ENCODE data around the gene GMPPA.

The GMPPA gene

GRCh38 chr2:219538956-219539788 lies 40.5 kb downstream of the GMPPA start:
- H3K4me1 ChIP-seq, result peaks cover 5 to 24% (median 19%) of the 10 kb centered on the region in 4 donors
- intact Hi-C loops (cut with DNase I; ENCODE audit: low total_unique reads), result loop anchor here (5.0 to 10.0 kb wide), 2 partner anchors 37 to 244 kb away; no protein-coding TSS in a partner anchor
- DNase-seq, result no peak
- TF ChIP-seq, protein P1, sequence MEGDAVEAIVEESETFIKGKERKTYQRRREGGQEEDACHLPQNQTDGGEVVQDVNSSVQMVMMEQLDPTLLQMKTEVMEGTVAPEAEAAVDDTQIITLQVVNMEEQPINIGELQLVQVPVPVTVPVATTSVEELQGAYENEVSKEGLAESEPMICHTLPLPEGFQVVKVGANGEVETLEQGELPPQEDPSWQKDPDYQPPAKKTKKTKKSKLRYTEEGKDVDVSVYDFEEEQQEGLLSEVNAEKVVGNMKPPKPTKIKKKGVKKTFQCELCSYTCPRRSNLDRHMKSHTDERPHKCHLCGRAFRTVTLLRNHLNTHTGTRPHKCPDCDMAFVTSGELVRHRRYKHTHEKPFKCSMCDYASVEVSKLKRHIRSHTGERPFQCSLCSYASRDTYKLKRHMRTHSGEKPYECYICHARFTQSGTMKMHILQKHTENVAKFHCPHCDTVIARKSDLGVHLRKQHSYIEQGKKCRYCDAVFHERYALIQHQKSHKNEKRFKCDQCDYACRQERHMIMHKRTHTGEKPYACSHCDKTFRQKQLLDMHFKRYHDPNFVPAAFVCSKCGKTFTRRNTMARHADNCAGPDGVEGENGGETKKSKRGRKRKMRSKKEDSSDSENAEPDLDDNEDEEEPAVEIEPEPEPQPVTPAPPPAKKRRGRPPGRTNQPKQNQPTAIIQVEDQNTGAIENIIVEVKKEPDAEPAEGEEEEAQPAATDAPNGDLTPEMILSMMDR (IDR thresholded peaks at IDR 0.05), result no peak
- H3K9me3 ChIP-seq, result no peaks in the 10 kb centered on the region
- peaks cover 19 to 31% (median 21%) of the 10 kb centered on the region in 3 donors for H3K36me3 ChIP-seq
- H3K27me3 ChIP-seq, result no peaks in the 10 kb centered on the region
- no peak overlapping the region for H3K27ac ChIP-seq
- H3K4me3 ChIP-seq, result no peak overlapping the region

- no peak overlapping the region for H3K27ac ChIP-seq
- no peaks in the 10 kb centered on the region for H3K27me3 ChIP-seq
- intact Hi-C loops (cut with DNase I; ENCODE audit: low total_unique reads), result loop anchor here (5.0 to 10.0 kb wide), 3 partner anchors 38 to 245 kb away; no protein-coding TSS in a partner anchor
- no peak for DNase-seq
- H3K4me3 ChIP-seq, result no peak overlapping the region
- no peaks in the 10 kb centered on the region for H3K9me3 ChIP-seq
- TF ChIP-seq, protein P1 (IDR thresholded peaks at IDR 0.05), result no peak
- H3K36me3 ChIP-seq, result peaks cover 19 to 31% (median 21%) of the 10 kb centered on the region in 3 donors
- H3K4me1 ChIP-seq, result peaks cover 9 to 29% (median 24%) of the 10 kb centered on the region in 4 donors
These were observed 41.4 kb downstream of the GMPPA start for GRCh38 chr2:219539926-219540678.

DNA sequence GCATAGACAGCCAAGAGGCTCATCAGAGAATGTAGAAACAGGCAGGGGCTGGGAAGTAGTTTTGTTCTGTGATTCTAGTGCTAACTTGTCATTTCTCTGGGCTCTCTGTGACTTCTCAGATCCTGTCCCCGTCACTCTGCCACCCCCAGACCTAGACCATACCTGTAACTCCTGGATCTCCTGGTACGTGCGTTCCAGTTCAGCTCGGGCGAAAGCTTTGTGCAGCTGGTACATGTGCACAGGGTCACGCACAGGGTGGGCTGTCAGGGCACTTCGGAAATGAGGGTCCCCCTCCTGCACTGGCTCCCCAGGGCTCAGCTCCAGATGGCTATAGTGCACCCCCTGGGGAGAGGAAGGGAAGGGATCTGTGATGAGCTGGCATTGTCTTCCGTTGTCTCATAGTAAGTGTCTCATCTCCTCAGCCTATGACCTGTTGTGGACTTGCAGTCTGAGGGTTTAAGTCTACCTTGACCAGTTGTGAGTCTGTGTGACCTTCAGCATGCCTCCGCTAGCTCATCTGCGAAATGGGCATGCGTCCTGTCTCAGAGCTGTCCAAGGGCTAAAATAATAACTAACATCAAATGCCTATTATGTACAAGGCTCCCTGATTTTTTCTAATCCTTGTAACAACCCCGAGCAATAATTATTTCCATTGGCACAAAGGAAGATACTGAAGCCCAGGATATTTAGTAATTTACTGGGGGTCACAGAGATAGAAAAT lies 42.3 kb downstream of the GMPPA start:
- Histone ChIP-seq H3K9me3 (no peaks in the 10 kb centered on the region), H3K36me3 (peaks cover 19 to 31% (median 21%) of the 10 kb centered on the region in 3 donors), H3K27ac (no peak overlapping the region), H3K4me3 (no peak overlapping the region), H3K27me3 (no peaks in the 10 kb centered on the region), H3K4me1 (peaks cover 9 to 29% (median 24%) of the 10 kb centered on the region in 4 donors)
- no peak for DNase-seq
- intact Hi-C loops (cut with DNase I; ENCODE audit: low total_unique reads), result loop anchor here (5.0 kb wide), 1 partner anchor 101 kb away; no protein-coding TSS in a partner anchor
- TF ChIP-seq, protein P1 (IDR thresholded peaks at IDR 0.05), result no peak

DNA sequence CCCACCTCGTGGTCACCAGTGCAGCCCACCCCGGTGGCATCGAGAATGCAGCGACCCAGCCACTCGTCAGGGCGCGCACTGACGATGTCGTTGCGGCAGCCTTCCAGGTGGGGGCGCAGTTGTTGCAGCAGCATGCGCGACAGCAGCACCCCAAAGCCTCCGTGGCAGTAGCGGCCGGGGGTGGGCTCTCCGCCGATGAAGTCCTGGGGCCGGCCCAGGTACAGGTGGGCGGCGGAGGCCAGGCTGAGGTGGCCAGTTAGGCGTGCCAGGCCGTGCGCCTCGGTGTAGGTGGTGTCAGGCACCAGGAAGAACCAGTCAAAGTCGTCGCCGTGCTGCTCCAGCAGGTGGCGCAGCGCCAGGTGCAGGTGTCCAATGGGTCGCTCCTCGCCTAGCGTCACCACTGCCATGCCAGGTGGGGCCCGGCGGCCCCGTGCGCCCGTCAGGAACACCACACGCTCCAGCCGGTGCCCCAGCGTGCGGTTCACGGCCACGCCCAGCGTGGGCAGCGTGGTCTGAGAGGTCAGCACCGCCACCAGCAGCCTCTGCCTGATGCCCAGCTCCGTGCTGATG lies 43.0 kb downstream of the GMPPA start:
- intact Hi-C loops (cut with DNase I; ENCODE audit: low total_unique reads), result loop anchor here (5.0 kb wide), 1 partner anchor 101 kb away; no protein-coding TSS in a partner anchor
- peaks cover 19 to 31% (median 21%) of the 10 kb centered on the region in 3 donors for H3K36me3 ChIP-seq
- H3K9me3 ChIP-seq, result no peaks in the 10 kb centered on the region
- H3K27ac ChIP-seq, result peak overlapping the region in 1 of 2 donors; percentile 86
- TF ChIP-seq, protein P1 (IDR thresholded peaks at IDR 0.05), result peak; percentile 87 to 88
- no peaks in the 10 kb centered on the region for H3K27me3 ChIP-seq
- DNase-seq, result peak; percentile 71 to 86
- peak overlapping the region; percentile 14 to 98 for H3K4me3 ChIP-seq
- H3K4me1 ChIP-seq, result peaks cover 9 to 29% (median 24%) of the 10 kb centered on the region in 4 donors

Measured in tibial artery (tissue), 4 donors.